HL-60/S4 treated with retinoic acid at 250 ng/mL for 4 days and 3 days (cell line): Measurements from ENCODE around the gene ADK.

Experiments used
- in situ Hi-C: fragments of 300-500 bp; cut with MboI; formaldehyde crosslinking; loops from 2 replicates; pipeline ENCODE4 v1.7.0; 2022; ENCODE audit warnings: low sequenced_read_pairs

ADK gene

DNA sequence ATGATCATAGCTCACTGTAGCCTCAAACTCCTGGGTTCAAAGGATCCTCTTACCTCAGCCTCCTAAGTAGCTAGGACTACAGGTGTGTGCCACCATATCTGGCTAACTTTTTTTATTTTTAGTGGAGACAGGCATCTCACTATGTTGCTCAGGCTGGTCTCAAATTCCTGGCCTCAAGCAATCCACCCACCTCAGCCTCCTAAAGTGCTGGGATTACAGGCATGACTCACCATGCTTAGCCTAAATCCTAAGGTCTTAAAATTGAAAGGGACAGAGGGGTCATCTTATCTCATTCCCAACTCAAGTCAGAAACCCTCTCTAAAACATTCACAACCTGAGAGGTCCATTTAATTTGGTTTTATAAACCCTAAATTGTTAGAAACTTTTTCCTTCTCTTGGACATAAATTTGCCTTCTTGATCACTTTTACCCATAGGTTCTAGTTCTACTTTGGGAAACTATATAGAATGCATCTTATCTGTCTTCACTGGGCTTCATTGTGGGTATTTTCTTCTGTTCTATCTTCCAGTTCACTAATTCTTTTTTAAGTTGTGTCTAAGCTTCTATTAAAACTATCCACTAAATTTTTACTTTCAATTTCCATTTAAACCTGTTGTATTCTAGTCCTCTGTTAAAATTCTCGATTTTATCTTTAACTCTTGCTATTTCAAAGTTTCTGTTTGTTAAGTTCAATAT lies 492.0 kb downstream of the ADK start:
- in situ Hi-C loops = no loop called here

DNA sequence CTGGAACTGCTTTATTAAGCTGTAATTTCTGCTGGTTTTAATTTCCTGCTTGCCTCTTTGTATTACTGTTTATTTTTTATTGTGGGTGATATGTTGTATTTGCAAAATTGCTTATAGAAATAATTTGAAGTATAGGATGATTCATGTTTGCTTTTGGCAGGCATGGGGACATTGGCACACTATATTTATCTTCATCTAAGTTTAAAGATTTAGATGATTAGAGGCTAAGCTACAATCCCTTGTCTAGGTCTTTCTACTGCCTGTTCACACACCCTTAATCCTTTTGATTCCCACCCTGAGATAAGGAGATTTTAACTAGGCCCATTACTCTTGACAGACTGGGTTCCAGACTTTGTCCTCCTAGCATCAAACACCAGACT lies 492.6 kb downstream of the ADK start:
- in situ Hi-C loops = no loop called here

DNA sequence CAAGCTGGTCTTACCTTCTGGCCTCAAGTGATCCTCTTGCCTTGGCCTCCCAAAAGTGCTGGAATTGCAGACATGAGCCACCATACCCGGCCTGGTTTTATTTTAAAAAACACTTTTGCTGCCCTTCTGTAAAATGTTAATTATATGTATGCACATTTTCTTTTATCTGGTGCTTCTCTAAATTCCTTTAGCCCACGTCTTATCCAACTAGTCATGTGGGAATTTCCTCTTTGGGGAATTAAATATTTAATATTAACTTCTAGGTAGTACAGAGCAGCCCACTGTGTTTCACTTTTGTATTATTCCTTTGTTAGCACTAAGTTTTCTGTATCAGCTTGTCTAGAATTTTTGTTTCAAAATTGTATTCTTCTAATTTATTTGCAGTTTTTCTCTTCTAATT lies 493.7 kb downstream of the ADK start:
- in situ Hi-C loops = no loop called here

GRCh38 chr10:74645692-74646091 lies 494.7 kb downstream of the ADK start:
- in situ Hi-C loops = no loop called here

DNA sequence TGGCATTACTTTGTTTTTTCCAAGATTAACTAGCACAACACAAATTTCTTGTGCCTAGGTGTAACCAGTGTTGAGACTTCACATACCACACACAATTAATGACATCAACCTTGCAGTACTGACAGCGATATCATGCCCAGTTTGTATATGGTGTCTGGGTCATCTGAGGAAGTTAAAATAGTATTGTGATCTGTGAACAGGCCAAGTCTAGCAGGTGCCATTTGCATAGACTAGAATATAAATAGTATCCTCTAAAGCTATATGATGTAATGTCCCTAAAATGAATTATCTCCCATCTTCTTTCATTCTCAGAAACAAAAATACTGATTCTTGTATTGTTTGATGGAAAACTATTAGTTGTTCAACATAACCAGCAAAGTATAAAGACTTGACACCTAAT lies 499.6 kb downstream of the ADK start:
- in situ Hi-C loops = no loop called here

- in situ Hi-C loops = no loop called here
Measured at GRCh38 chr10:74651565-74651964, 500.5 kb downstream of the ADK start.

DNA sequence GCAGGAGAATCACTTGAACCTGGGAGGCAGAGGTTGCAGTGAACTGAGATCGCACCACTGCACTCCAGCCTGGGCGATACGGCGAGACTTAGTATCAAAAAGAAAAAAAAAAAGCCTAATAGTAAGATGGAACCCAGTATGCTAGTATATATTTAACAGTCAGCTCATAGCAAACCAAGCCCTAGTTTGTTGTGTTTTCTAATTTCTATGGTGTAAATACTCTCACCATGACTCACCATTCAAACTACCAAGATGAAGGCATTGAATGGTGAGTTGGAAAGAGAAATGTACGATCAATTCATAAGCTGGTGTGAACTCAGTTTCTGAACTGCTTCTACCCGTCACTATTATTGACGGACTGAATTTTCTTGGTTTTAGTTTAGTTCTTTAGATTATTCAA lies 501.6 kb downstream of the ADK start:
- in situ Hi-C loops = no loop called here

- in situ Hi-C loops = no loop called here
Measured at GRCh38 chr10:74658511-74658910, 507.5 kb downstream of the ADK start.

DNA sequence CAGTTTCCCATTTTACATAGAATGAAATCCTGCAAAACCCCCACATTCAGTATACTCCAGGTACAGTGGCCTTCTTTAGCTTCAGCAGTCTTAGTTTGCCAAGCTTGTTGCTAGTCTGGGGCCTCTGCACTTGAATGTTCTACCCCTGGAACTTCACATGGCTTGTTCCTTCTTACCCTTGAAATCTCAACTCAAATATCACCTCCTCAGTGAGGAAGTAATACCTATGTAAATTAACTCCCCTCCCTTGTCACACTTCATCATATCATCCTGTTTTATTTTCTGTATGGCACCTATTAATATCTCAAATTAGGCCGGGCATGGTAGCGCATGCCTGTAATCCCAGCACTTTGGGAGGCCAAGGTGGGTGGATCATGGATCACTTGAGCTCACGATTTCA lies 511.6 kb downstream of the ADK start:
- in situ Hi-C loops = no loop called here

DNA sequence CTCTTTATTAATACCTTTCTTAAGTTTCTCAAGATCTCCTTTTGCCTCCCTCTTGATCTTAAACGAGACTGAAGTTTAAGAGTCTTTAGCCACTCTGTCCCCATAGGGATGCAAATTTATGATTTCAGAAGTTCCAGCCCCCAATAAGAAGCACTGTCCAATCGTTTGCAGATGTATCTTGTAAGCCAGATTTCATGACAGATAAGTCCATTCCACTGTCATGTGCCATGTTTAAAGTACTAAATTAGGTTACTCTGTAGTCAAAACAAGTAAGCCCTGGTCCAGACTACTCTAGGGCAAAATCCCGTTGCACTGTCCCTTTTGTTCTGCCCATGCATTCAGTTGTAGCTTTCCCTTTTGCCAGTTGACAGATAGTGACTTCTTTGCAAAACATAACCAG lies 518.2 kb downstream of the ADK start:
- in situ Hi-C loops = no loop called here

DNA sequence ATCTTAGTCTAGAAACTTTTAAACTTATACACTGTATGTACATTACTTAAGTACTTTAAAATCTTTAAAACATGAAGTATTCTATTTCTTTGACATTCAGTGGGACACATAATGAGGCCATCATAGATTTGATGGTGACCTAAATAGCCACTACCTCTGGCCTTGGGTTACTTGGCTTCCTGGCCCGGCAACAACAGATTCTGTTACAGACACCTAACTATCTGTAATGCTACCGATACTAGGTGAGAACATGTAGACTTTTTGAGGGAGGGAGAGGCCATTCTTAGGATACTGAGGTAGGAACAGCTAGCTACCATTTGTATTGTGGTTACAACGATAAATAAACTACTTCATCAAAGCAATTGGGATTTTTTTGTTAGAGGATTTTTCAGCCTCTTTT lies 520.7 kb downstream of the ADK start:
- in situ Hi-C loops = no loop called here

DNA sequence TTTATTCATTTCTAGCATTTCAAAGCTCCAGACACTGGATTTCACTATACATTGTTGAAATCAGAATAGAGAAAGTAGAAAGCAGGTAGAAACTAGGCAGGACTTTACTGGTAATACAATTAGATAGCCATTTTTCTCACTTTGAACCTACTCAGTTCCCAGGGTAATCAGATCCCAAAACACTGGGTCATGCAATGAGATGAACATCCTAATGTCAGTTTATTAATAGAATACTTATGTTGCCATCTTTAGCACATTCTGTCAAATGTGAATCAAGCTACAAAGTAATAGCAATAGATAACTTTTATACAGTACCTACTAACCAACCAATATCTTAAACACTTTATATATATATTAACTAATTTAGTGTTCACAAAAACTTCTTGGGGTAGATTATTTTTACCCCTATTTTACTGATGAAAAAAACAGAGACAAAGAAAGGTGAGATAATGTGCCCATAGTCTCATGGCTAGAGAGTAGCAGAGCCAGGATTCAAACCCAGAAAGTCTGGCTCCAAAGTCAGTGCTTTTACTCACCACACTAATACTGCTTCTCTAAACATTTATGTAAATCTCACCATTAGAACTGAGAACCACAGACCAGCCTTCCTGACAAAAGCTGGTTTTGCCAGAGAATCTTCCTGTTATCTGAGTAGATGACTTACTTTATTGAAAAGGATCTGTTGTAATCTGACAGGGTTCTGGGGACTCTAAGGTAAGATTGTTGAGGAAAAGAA lies 521.6 kb downstream of the ADK start:
- in situ Hi-C loops = no loop called here

- in situ Hi-C loops = no loop called here
Measured at GRCh38 chr10:74674927-74675326, 523.9 kb downstream of the ADK start.

GRCh38 chr10:74675484-74675883 lies 524.5 kb downstream of the ADK start:
- in situ Hi-C loops = no loop called here

DNA sequence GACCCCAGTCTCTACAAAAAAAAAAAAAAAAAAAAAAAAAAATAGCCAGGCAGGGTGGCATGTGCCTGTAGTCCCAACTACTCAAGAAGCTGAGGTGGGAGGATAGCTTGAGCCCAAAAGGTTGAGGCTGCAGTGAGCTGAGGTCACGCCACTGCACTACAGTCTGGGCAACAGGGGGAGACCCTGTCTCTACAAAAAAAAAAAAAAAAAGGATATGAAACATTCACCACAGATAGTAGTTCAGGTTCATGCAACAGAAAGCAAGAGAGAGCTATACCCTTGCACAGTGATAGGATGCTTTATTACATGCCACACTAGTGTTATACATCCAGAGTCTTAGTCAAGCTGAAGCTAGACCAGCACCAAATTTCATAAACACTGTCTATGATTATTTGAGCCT lies 526.9 kb downstream of the ADK start:
- in situ Hi-C loops = no loop called here

- in situ Hi-C loops = no loop called here
Measured at GRCh38 chr10:74681917-74682627, 531.1 kb downstream of the ADK start.

DNA sequence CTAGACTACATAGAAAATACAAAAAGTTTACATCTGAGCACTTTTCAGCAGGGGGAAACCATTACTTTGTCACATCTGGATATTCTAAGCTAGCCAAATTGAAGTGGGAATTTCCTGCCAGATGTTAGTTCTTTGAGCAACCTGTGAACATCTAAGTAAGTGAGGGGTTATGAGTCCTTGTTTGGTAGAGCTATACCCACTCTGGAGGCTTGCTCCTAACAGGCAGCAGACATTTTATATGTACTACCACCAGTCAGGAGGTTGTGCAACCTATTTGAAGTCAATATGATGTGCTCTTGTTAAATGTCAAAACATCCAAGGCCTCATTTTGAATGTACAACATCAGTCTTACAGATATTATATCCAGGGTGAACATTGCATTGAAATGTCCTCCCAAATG lies 532.0 kb downstream of the ADK start:
- in situ Hi-C loops = no loop called here

GRCh38 chr10:74683621-74684364 lies 532.8 kb downstream of the ADK start:
- in situ Hi-C loops = no loop called here

- in situ Hi-C loops = no loop called here
Measured at GRCh38 chr10:74684462-74684861, 533.4 kb downstream of the ADK start.

GRCh38 chr10:74685564-74685963 lies 534.5 kb downstream of the ADK start:
- in situ Hi-C loops = no loop called here

- in situ Hi-C loops = no loop called here
Measured at GRCh38 chr10:74690393-74690792, 539.4 kb downstream of the ADK start.
